ENCODE measurements around the gene STK33. TPM values are rescaled to one million over a fixed set of nuclear protein-coding genes. Genes with fewer than 3 reads are reported as not detected.

Gene STK33
- total RNA-seq, 1 donor from 2014 or later, result 0.69 TPM

DNA sequence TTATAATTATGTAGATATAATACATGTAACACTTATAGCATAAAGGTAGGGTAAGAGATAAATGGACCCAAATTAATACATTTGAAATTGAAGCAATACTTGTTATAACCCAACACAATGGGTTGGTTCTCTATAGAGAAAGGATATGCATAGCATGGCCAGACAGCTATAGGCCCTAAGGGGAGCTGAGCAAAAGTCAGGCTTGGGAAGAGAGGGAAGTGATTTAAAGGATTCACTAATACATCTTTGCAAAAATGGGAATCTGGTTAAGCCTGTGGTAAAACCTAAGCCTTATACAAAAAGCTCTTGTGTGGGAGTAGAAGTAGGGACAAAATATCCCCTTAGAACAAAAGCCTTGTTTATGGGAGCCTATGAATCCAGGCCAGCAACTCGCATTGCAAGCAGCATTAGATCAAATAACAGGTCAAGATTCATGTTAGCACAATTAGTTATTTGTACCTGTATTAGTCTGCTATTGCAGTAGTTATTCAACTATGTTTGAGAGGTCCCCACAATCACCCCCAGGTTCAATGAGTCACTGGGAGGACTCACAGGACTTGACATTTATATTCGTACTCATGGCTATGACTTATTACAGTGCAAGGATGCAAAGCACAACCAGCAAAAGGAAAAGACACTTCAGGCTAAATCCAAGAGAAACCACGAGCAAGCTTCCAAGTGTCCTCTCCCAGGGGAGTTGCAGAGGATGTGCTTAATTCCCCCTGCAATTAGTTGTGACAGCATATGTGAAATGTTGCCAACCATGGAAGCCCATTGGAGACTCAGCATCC is 185.7 kb downstream of the STK33 start:
- no peak for DNase-seq

DNA sequence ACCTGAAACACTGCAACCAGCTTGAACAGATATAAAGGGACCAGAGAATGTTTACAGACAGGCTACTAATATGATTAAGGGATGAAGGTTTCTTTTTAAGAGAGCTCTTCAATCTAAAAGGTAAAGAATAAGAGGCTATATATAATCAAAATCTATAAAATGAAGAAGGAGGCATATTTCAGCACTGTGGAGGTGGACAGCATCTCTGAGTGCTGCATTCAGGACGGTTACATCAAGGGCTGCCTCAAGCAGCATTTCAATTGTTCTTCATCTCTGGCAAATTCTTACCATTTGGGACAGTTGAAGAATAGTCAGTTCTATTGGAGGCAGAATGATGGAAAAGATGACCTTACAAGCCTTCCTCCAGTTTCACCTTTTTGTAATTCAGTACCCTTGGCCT is 190.7 kb downstream of the STK33 start:
- no peak for DNase-seq

DNA sequence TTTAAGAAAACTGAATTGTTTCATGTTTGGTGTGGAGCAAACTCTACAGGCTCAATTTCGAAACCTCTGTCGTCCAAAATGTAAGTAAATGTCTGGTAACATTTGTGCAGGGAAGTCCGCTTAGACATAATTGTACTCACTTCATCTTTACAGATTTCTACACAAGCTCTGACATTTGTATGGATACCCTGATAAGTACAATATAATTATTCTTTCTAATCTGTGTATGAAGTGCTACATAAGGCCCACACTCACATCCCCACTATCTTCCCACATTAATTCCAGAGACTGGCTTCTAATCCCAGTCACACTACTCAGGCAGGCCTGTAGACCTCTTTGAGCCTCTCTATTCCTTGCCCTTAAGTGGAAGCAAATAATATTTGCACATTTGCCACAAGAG is 201.1 kb downstream of the STK33 start:
- DNase-seq, result no peak

DNA sequence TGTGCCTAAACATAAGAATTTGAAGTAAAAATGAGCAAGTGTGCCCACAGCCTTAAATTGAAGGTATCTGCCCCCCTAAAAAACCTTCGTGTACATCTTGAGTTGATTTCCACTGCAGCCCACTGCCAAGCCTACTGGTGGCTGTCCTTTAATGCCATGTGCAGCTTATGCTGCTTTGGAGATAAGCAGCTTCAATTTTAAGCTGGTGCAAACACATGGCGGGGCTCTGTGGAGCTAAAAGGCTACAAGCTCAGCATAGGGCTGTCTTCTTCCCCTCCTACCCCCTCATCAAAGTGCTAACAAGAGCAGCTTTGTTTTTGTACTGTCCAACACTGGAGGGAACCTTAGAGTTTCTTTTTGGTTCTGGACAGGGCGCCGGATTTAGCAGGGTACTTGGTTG is 201.9 kb downstream of the STK33 start:
- DNase-seq, result no peak

DNA sequence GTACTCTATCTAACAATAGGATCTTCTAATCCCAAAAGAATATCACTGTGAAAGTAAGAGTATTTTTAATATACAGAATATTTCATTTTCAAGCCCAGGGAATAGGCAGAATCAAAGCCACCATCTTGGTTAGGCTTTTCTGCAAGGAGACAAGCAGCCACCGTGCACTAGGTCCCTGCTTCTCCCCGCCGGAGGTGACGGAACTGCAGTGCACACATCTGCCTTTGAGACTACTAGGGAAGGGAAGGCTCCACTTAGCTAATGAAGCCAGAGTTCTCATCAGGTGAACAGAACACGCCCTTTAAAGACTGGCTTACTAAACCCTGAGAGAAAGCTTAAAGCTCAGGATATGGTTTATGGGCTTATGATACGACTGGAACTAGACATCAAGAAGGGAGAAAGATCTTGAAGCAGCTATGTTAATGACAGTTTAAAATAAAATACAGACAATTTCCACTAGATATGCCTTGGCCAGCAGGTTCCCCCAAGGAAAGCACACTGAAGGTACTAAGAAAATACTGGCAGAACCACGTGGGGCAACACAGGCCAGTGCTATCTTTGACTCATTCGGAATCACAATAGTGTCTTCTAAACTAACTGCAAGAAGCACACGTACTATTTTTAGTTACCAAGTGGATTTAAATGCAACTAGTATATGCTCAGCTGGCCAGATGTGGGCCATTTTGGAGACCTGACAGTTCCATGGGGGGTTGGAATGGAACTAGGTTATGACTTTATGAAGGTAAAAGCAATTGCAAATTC is 203.0 kb downstream of the STK33 start:
- no peak for DNase-seq

DNA sequence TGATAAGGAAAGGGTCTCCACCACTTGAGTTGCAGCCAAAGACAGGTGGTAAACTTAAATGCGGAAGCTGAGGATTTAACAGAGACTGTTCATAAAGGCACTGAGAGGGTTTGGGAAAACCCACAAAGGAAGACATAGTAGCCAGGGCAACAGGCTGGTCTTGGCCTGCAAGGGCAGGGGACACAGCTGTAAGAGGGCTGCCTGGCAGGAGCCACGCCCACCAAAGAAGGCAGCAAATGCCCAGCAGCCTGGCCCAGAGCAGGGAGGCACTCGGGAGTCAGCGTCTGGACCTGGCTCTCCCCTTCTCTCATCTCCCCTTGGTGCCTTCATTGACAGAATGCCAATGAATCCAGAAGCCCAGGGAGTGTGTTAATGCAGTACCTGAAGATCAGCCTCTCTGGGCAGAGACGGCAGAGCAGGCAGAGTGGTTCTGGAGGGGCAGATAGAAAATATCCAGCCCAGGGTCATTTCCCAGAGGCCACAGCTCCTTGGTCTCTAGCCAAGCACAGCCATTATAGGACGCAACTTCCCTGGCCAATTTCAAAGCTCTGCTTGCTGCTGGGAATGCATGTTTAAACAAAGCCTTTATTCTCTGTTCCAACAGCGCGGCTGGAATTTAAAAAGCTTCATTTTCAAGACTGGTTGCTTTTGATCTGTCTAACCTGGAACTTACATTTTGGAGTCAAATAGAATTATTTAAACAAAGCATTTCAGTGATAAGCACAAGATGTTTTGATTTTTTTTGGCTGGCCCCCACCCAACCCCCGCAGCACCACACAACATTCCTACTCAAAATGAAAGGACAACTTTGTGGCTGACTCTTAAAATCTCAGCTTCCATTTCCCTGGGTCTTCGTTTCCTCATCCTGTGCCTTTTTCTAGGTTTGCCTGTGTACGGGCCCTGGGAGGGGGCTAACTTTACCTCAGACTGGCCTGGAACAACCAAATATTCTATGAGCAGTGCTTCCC is 204.7 kb downstream of the STK33 start:
- no peak for DNase-seq

DNA sequence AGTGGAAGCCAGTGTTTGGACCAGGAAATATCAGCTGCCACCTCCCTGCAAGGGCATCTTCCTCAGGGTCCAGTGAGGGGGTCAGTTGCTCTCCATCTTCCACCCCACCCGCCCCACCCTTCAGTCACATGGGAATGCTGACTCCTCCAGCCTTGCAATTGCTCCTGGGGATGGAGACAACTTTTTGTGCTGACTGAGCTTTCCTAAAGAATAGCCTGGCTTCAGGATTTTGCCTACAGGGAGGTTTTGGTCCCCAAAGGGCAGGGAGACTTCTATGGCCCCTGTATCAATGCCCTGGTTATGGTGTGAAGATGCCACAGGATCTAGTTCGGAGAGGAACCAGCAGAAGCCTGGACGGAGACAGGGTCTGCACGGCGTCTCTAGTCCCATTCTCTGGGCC is 206.3 kb downstream of the STK33 start:
- no peak for DNase-seq

DNA sequence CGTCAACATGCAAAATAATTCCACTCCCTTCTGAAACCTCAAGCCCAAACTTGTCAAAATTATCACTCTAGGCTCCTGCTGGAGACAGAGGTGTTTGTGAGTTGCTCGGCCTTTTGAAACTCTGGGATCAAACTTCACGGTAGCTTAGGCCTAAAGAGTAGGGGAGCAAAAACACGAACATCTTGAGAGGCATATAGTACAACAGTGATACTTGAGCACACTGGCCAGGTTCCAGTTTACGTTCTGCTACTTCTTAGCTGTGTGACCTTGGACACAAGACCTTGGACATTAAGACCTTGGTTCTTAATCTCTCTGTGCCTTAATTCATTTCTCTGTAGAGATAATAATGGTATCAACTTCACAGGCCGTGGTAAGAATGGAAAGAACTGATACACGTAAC is 206.9 kb downstream of the STK33 start:
- no peak for DNase-seq

DNA sequence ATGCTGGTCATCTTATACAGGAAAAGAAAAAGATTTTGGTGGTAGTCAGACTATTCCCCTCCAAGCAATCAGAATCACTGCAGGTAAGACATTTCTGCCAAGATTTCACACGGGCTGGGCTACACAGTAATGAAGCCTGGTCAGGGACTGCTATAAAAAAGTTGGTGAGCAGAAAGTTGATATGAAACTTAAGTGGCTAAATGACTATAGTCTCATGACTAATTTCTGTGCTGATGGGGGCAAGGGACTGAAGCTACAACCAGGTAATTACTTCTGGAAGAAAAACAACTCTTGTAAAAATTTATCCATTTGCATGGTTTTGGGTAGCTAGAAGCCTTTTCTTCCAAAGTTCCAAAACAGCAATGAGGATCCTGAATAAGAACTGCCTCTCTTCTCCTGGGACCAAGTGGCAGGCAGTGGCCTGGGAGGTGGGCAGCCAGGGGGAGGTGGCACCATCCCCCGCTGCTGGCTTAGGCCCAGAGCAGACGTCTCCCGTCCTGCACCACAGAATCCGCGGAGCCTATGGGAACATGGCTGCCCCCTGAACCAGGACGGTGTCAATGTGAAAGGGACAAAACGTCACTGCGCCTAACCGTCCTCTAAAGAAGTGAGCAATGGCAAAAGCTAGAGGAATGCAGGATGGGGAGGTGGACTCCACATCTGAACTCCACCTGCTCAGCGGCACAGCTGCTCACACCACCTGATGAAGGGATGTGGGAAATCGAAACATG is 207.7 kb downstream of the STK33 start:
- DNase-seq, result no peak

DNA sequence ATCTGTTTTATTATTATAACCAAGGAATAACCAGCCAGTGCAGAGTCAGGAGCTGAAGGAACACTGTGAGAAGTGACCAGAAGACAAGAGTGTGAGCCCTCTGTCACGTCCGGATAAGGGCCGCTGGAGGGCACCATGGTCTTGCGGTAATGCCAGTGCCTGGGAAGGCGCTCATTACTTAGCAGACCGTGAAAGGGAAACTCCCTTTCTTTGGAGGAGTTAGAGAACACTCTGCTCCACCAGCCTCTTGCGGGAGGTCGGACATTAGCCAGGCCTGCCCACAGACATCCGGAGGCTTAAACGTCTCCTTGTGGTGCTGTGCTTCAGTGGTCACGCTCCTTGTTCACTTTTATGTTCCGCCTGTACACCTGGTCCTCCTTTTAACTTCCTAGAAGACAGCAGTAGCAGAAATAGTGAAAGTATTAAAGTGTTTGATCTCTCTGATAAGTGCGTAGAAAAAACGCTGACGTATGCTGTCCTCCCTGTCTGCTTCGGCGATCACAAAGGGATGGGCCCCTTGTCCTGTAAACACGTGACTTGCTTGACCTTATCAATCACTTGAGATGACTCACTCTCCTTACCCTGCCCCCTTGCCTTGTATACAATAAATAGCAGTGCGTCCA is 209.7 kb downstream of the STK33 start:
- no peak for DNase-seq

DNA sequence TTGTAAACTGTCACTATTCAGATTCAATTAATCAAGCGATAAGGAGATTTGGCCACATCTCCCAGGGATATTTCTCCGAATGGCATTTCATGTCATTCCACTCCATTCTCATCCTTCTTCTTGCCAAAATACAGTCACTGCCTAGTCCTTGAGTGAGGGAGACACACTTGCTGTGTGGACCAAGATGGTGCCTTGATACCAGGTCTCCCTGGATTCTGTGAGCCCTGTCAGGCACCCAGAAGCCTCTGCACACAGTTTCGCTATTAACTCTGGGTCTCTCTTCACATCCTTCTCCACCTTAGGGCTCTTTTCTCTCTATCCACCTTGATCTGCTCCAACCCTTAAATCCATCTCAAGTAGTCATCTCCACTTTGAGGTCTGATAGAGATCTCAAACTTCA is 210.4 kb downstream of the STK33 start:
- DNase-seq, result no peak

DNA sequence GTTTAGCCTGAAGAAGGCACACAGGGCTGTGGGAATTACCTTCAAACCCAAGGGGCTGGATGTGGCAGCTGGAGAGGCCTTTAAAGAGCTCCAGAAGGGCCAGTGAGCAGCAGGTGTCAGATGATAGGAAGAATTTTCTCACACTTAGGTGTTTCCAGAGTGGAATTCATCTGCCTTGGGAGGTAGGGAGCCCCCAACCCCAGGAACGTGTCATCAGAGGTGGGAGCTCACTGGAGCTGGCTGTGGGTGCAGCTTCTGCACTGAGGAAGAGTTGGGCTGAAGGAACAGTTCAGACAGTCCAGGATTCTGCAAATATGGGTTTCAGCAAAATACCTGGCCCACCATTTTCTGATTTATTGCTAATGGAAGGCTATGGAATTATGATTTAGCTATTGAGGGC is 210.8 kb downstream of the STK33 start:
- DNase-seq, result no peak

DNA sequence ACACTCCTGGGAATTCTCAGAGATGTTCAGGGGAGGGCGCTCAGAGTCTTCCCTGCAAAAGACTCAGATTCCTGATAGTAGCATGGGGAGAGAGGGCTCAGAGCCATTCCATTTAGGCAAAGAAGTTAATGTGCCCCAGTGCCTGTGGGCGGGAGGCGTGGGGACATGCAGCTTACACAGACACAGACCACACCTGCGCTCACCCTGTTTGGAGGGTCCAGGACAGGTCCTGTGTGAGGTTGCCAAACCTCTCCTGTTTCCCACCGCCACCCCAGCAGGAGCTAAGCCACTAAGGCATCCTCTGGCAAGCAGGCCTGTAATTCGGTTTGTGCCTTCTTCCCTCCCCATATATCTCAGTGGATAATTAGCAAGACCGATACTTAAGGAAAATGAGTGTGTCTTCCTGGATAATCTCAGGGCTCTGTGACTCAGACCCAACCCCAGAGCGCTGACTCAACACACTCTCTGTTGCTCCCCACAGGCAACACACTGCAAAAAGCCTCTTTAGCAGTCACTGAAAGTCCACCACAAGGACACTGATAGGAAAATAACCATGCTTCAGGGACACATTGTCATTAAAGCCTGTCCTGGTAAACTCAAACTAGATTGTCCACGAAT is 211.5 kb downstream of the STK33 start:
- DNase-seq, result no peak

DNA sequence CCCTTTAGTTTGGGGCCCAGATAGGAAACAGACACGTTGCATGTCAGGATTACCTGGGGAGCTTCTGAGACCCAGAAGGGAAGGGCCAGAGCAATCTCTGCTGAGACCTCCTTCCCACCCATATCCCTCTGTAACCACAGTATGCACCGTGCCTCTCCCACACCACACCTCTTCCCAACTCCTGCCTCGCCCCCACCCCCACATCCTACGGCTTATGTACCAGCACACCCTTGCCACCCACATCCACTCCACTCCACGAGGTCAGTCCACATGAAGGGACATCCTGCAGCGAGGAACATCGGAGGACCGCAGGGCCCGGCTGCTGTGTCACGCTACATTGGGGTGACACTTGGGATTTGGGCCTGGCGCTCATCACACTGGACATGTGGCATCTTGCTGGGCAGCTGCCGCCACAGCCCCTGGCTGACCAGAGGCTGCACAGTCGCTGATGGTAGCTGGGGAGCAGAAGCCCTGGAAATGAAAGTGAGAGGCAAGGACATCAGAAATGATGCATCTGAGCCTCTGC is 212.1 kb downstream of the STK33 start:
- no peak for DNase-seq

DNA sequence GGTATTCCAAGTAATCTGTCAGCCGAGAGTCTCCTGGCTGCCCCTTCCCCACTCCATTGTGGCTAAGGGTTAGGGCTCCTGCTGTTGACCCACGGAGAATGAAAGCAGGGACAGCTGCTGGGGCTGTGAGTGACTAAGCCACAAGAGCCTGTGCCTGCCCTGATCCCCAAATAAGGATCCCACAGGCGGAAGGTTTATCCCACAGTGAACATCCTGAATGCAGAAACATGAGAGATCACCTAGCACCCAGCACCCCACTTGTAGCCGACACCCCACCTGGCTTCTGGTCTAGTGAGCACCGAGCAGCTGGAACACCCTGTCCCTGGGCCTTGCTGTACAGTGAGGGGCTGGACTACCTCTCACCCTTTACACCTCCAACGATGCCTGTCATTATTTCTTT is 212.7 kb downstream of the STK33 start:
- no peak for DNase-seq

DNA sequence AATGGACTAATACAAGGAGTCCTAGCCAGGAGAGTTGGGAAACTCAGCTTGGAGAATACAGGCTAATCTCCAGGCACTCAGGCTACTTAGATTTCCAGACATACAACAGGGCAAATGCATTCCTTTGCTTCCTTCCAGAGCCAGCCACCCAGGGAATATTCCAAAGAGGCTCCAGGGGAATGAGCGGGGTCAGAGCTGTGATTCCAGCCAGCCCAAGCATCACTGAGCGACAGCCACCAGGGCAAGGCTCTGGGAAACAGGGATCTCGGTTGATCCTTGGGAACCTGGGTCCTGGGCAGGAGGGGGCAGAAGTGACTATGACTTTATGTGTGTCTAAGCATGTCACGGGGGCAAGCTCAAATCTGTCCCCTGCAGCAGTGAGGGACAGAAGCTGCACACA is 218.1 kb downstream of the STK33 start:
- DNase-seq, result no peak

DNA sequence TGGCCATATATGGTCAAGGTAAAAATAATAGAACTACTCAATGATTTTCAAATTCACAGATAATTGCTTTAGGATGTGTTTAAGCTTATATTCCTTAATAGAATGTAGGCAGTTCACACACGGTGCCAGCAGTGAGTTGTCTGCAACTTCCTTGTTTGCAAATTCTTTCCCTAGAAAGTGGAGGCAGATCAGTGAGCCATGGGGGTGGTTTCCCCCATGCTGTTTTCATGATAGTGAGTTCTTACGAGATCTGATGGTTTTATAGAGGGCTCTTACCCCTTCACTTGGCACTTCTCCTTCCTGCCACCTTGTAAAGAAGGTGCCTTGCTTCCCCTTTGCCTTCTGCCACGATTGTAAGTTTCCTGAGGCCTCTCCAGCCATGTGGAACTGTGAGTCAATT is 218.6 kb downstream of the STK33 start:
- DNase-seq, result no peak

DNA sequence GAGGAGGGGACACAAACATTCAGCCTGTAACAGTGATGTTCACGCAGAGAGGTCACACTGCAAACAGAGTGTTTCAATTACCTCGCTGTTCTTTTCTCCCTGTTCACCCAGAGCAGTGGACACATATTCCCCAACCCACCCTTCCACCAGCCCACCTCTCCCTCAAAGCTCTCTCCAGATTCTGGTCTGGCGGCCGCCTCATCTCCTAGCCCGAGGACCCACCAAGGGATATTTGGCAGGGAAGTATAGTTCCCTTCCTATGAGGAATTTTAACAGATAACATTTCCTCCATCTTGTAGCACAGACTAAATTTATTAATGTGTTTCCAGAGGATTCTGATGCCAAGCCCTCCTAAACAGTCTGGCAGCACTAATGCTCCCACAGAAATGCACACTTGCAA is 219.3 kb downstream of the STK33 start:
- DNase-seq, result no peak

DNA sequence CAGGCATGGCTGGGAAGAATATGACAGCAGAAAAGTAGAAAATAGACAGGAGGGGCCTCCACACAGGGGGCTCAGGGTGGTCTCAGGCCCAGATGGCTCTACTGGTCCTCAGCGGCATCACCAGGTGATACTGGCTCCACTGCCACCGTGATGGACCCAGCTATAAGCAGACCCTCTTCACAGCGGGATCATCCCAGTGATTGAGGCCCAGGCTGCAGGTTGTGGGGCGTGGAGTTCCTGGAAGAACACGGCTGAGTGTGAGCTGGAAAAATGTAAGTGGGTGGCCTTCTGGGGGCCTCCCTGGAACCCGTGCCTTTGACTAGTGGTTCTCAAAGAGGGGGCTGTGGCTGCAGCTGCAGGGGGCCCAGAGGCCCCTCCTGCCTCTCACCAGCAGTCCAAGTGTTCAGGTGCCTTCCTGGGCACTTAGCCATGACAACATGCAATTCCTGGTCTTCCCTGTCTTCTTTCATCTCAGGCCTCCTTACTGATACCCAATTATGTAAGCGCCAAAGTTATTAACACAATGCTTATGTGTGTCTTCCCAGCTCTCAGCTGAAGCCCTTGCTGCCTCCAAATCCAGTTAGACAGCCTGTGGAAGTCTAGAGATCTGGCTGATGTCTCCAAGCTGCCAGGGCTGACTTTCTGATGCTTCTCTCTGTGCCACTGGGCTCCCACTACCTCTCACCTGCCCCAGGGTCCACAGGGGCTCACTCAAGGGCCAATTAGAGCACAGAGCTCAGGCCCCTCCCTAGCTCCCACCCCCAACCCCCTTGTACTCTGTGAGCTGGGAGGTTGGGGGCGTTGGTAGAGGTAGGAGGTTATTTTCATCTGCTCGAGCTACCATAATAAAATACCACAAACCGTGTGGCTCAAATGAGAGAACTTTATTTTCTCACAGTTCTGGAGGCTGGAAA is 220.3 kb downstream of the STK33 start:
- DNase-seq, result no peak
